MM.1S (cell line): ENCODE results near the gene DDI1.

Experiments used
- EZH2 ChIP-seq: fragments of 300-600 bp; sonication (generic); optimal IDR thresholded peaks from 2 replicates; pipeline ENCODE3; 2017; ENCODE audit warnings: low read depth, mild to moderate bottlenecking, antibody characterized with exemption, low read length, mixed read lengths
- EZH2phosphoT487 ChIP-seq: fragments of 300-600 bp; sonication (generic); IDR thresholded peaks from 2 replicates; pipeline ENCODE4 v1.6.1; 2018; ENCODE audit warnings: antibody characterized with exemption, low read length
- TF ChIP-seq, protein P1 (sequence below): fragments of 300-600 bp; sonication (generic); IDR thresholded peaks from 2 replicates; pipeline ENCODE4 v1.5.1; 2016; ENCODE audit warnings: antibody characterized with exemption, low read length, mixed read lengths

DNA sequence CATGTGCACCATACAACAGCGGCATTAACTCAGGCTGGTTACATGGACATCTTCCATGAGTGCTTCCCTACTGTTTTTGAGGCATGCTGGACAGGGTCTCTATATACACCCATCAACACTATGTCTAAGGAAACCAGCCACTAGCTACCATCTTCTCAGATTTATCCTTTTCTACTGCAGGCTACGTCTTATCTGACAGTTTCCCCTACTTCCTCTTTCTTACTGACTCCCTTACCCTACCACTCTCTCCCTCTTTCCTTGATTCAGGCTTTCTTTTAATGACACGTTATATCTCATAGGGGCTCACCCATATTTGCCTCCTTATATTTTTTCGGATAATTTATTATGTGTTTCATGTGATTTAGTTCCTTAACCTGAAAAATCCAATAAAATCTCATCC lies 41.8 kb downstream of the DDI1 start:
- TF ChIP-seq EZH2 (no peak), EZH2phosphoT487 (no peak)
- TF ChIP-seq, protein P1, sequence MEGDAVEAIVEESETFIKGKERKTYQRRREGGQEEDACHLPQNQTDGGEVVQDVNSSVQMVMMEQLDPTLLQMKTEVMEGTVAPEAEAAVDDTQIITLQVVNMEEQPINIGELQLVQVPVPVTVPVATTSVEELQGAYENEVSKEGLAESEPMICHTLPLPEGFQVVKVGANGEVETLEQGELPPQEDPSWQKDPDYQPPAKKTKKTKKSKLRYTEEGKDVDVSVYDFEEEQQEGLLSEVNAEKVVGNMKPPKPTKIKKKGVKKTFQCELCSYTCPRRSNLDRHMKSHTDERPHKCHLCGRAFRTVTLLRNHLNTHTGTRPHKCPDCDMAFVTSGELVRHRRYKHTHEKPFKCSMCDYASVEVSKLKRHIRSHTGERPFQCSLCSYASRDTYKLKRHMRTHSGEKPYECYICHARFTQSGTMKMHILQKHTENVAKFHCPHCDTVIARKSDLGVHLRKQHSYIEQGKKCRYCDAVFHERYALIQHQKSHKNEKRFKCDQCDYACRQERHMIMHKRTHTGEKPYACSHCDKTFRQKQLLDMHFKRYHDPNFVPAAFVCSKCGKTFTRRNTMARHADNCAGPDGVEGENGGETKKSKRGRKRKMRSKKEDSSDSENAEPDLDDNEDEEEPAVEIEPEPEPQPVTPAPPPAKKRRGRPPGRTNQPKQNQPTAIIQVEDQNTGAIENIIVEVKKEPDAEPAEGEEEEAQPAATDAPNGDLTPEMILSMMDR = no peak
